GM18505 (cell line): ENCODE measurements around the gene ANLN.
A peak's percentile ranks its signal among the peaks of the same experiment; 100 is the strongest.

Experiments used
- ATAC-seq: cut with Tn5 transposase; IDR thresholded peaks from one replicate; pipeline ENCODE4 v1.9.1; 2021; ENCODE audit not compliant: unreplicated experiment
- POLR2A ChIP-seq: IDR thresholded peaks from 4 replicates; pipeline ENCODE4 v1.6.1; 2011; ENCODE audit warnings: borderline replicate concordance; ENCODE audit not compliant: insufficient read depth, insufficient read length; ENCODE audit errors: extremely low read depth

ANLN gene, protein sequence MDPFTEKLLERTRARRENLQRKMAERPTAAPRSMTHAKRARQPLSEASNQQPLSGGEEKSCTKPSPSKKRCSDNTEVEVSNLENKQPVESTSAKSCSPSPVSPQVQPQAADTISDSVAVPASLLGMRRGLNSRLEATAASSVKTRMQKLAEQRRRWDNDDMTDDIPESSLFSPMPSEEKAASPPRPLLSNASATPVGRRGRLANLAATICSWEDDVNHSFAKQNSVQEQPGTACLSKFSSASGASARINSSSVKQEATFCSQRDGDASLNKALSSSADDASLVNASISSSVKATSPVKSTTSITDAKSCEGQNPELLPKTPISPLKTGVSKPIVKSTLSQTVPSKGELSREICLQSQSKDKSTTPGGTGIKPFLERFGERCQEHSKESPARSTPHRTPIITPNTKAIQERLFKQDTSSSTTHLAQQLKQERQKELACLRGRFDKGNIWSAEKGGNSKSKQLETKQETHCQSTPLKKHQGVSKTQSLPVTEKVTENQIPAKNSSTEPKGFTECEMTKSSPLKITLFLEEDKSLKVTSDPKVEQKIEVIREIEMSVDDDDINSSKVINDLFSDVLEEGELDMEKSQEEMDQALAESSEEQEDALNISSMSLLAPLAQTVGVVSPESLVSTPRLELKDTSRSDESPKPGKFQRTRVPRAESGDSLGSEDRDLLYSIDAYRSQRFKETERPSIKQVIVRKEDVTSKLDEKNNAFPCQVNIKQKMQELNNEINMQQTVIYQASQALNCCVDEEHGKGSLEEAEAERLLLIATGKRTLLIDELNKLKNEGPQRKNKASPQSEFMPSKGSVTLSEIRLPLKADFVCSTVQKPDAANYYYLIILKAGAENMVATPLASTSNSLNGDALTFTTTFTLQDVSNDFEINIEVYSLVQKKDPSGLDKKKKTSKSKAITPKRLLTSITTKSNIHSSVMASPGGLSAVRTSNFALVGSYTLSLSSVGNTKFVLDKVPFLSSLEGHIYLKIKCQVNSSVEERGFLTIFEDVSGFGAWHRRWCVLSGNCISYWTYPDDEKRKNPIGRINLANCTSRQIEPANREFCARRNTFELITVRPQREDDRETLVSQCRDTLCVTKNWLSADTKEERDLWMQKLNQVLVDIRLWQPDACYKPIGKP

DNA sequence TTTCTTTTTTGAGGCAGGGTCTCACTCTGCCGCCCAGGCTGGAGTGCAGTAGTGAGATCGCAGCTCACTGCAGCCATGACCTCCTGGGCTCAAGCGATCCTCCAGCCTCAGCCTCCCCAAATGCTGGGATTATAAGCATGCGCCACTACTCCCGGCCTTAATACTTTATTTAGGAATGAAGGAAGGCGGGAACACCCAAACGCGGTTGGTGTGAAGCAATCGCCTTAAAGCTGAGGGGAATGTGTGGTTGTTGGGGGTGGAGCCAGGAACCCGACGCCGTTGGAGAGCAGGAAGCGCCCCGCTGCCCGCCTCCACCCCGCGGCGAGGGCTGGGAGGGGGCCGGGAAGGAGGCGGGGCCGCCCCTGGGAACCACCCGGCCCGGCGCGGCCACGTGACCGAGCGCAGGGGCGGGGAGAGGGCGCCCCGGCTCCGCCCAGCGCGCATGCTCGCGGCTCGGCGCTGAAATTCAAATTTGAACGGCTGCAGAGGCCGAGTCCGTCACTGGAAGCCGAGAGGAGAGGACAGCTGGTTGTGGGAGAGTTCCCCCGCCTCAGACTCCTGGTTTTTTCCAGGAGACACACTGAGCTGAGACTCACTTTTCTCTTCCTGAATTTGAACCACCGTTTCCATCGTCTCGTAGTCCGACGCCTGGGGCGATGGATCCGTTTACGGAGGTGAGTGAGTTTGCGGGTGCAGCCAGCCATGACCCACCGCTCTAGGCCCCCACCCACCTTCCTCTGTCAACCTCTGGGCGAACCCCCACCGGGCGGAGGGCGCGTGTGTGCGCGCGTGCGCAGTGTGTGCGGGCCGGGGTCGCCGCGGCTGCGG, at the start of gene ANLN:
ANLN (plus strand) TSS at position 492 of the 828 bp plus-strand sequence; CDS start at position 657, 165 bp downstream.
- peak; percentile 79 for TF ChIP-seq POLR2A

GRCh38 chr7:36343548-36343947, 46.1 kb upstream of the ANLN start:
- TF ChIP-seq POLR2A: no peak
- no peak for ATAC-seq

More for the DNA sequence above, at the start of gene ANLN:
- peak; percentile 85 for ATAC-seq

- no peak for ATAC-seq
- TF ChIP-seq POLR2A: no peak
These were observed 45.0 kb upstream of the ANLN start for GRCh38 chr7:36344622-36345021.

DNA sequence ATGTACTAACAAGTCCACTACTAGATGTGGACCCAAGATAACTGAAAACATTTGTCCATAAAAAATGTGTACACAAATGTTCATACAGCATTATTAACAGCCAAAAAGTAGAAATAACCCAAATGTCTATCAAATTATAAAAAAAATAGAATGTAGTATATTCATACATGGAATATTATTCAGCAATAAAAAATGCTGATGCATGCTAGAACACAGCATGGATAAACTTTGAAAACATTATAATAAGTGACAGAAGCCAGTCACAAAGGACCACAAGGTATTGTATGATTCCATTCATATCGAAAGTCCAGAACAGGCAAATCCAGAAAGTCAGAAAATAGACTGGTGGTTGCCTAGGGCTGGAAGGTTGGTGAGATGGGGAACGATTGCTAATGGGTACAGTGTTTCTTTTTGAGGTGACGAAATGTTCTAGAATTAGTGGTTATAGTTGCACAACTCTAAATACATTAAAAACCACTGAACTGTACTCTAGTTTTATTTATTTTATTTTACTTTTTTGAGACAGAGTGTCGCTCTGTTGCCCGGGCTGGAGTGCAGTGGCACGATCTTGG, 43.3 kb upstream of the ANLN start:
- TF ChIP-seq POLR2A: no peak
- no peak for ATAC-seq

GRCh38 chr7:36348256-36348655, 41.4 kb upstream of the ANLN start:
- no peak for ATAC-seq
- TF ChIP-seq POLR2A: no peak

- no peak for TF ChIP-seq POLR2A
- ATAC-seq: no peak
These were observed 40.9 kb upstream of the ANLN start for GRCh38 chr7:36348771-36349170.

- TF ChIP-seq POLR2A: no peak
- ATAC-seq: no peak
These were observed 40.0 kb upstream of the ANLN start for GRCh38 chr7:36349626-36350025.

DNA sequence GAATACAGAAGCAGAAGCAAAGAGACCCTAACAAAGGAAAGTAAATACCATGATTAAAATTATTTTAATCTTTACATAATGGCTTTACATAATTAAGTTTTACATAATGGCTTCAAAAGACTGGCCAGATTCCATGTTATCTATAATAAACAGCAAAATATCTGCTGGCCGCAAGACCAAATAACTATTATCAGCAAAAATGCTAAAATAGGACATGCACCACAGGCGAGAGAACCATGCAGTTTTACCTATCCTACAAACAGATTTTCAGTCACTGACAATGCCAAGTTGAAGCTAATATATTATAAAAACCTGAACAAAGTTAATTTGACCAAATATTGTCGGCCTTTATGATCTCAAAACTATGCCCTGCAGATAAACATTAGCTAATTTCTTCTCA, 34.2 kb upstream of the ANLN start:
- ATAC-seq: no peak
- no peak for TF ChIP-seq POLR2A

GRCh38 chr7:36357054-36357453, 32.6 kb upstream of the ANLN start:
- ATAC-seq: no peak
- no peak for TF ChIP-seq POLR2A

DNA sequence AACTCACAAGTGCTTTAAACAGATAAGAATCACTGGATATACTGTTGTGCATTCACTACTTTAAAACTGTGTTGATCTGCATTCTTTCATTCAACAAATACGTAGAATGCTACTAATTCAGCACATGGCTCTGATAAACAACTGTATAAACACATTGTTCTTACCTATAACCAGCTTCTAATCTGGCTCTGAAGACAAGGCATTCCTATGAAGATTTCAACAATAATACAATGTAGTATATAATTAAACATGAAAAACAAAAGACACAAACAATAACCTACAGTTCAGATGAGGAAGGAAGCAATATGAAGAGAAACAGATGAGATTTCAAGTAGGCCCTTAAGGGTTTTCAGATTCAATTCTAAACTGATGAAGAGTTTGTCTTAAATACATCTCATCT, 31.1 kb upstream of the ANLN start:
- TF ChIP-seq POLR2A: no peak

GRCh38 chr7:36360244-36360643, 29.4 kb upstream of the ANLN start:
- no peak for ATAC-seq
- TF ChIP-seq POLR2A: no peak

More for the DNA sequence above, 31.1 kb upstream of the ANLN start:
- no peak for ATAC-seq

DNA sequence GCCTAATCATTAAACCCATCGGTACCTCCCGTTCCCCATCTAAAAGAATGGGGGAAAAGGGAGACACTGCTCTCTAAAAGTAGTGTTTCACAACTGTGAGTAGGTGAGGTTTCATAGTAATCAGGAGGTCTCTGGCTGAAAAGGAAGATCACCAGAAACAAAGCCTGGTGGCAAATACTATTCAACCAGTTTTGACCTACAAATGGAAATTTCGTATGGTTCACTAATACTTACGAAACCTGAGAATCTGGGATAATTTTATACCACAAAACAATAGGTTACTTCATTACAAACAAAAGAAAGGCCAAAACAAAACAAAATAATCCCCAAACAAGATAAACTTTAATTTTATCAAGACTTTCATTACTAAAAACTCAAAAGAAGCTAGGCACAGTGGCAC, 28.4 kb upstream of the ANLN start:
- ATAC-seq: no peak
- TF ChIP-seq POLR2A: no peak

- no peak for TF ChIP-seq POLR2A
- no peak for ATAC-seq
These were observed 26.1 kb upstream of the ANLN start for GRCh38 chr7:36363515-36363914.
